Peyer's patch (tissue), 4 donors: ENCODE measurements around the gene ALAS1.

Source experiments
- CTCF ChIP-seq, 6 experiments: fragments of 450-650 bp in 4 of 6; fragments of 200-600 bp in 2 of 6; sonication (generic) in 1 of 6; IDR thresholded peaks; one replicate each; pipeline ENCODE4 v1.5.1; 2017 to 2019; ENCODE audit warnings: antibody characterized with exemption in 6 of 6, mild to moderate bottlenecking in 3 of 6, moderate library complexity in 1 of 6
- POLR2A ChIP-seq, 2 donors: fragments of 450-650 bp; IDR thresholded peaks; one replicate each; pipeline ENCODE4 v1.5.1; 2017; ENCODE audit warnings: antibody characterized with exemption in 2 of 2, mild to moderate bottlenecking in 2 of 2, moderate library complexity in 2 of 2

DNA sequence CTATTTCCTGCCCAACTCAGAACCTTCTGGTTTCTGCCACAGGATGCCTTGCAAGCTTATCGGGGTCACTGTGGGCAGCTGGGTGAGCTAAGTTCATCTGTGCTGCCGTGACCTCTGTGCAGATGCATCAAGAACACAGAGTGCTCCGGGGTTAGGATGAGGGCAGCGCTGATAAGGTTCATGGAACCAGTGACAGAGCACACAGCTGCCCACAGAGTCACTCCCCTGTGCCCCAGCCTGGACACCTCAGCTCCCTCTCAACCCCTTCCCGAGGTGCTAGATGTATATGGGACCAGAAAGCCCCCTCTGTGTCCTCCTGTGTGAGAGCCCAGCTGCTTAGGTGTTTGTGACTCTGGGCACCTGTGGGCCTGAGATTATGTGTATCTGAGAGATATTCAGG, 15.8 kb upstream of the ALAS1 start:
- TF ChIP-seq POLR2A (IDR thresholded peaks at IDR 0.05) (no peak), CTCF (IDR thresholded peaks at IDR 0.05) (no peak)
